Stimulated activated CD4-positive, alpha-beta T cell treated with anti-CD3 and anti-CD28 coated beads, Interleukin-4, amount 100 ng/mL, for 1 hour (primary cell): Measurements from ENCODE around the gene SERPINA12.

Experiments
- DNase-seq: peaks from one replicate; pipeline ENCODE4 v3.0.0-alpha.2; 2020

Gene SERPINA12

DNA sequence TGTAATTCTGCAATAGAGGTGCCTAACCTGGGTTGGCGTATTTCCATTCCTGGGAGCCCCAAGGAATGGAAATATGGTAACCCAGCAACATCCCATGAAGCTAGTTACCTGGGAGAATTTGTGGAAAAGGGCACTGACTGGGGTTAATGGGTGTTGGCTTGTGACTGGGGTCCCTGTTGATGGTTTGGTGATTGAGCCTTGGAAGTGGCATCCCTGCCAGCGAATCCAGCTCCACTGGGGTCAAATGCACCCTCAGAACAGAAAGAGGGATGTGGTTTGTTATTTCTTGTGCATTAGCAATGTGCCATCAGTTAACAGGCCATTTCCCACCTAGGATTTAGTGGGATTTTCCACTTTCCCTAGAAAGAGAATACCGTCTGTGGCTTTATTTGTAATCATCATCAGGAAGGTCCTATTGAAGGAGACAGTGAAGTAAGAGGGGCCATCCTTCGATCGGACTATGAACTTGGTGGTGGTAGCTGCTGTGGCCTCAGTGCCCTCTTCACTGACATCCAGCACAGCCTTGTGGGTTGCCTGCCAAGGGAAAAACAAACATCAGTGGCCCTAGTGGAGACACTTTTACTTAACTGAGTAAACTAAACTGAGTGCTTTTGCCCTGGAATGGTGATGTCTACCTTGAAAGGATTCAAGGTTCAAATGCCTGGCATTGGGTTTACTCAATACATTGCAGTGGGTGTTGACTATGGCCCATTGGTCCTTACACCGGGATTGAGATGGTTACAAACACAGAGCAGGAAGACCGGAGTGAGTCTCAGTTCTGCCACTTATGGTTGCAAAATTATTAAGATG lies 46.3 kb downstream of the SERPINA12 start:
- DNase-seq, result no peak

DNA sequence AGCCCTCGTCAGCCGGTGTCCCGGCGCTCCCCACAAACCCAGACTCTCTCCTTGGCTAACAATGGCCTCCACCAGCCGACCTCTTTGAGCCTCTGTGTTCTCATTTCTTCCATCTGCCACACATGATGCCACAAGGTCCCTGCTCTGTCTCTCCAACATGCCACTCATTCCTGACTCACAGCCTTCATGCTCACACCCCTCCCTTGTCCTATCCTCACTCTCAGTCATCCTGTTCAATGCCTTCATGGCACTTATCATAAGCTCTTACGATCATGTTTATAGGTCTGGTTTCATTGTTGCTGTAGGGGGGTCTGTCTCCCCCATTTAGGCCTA lies 47.1 kb downstream of the SERPINA12 start:
- no peak for DNase-seq

DNA sequence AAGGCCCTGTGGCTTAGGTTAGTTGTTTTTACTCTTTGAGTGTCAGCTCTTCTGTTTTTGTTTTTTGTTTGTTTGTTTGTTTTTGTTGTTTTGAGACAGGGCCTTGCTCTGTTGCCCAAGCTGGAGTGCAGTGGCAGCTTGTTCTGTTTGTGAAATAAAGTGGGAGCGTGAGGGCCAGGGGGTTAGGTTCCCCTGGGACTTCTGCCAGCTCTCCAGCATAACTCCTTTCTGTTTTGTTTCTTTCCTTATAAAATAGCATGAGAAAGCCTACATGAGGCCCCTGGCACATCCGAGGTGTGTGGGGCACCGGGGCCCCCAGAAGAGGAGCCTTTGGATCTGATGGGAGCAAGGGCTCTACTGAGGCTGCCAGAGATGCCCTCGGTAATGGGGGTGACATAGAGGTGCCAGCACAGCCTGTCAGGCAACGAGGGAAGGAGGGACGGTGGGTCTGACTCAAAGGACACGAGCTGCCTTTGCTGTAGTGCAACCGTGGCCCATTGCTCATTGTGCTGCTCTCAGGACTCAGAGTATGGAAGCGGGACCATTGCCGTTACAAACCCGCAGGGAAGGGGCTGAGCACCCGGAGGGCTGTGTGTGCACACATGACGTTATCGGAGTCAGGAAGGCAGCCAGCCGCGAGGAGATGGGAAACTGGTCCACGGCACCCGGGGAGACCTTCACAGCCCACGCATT lies 47.6 kb downstream of the SERPINA12 start:
- no peak for DNase-seq

DNA sequence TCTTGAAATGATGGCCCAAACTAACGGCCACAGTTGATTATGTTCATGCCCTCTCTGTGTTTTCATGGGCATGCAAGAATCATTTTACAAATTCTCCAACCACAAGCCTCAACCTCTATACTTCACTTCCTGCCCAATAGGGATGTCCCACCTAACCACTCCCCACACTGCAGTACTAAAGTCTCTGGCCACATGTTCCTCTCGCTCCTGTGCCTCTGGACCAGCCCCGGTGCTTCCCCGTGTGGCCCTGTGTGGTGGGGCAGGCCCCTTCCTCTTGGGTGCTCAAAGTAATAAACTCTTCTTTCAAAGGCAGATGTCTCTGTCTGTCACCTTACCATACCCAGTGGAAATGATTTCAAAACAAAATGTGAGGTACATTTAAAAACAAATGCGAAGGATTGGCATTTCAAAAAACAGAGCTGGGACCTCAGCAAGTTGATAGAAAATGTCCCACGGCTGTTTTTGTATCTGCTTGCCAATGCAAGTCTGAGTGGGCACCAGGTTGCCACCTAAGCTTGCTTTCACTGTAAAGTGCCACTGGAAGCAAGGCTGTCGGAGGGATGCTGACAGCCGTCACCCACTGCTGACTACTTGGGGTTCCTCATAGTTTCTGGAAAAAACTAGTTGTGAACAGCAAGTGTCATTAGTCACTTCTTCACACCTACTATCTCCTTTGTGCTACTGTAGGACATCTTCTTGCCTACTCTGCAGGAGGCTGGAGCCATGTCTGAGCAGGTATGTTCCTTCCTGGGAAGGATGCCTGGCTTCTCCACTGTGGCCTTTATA lies 48.4 kb downstream of the SERPINA12 start:
- DNase-seq, result no peak

DNA sequence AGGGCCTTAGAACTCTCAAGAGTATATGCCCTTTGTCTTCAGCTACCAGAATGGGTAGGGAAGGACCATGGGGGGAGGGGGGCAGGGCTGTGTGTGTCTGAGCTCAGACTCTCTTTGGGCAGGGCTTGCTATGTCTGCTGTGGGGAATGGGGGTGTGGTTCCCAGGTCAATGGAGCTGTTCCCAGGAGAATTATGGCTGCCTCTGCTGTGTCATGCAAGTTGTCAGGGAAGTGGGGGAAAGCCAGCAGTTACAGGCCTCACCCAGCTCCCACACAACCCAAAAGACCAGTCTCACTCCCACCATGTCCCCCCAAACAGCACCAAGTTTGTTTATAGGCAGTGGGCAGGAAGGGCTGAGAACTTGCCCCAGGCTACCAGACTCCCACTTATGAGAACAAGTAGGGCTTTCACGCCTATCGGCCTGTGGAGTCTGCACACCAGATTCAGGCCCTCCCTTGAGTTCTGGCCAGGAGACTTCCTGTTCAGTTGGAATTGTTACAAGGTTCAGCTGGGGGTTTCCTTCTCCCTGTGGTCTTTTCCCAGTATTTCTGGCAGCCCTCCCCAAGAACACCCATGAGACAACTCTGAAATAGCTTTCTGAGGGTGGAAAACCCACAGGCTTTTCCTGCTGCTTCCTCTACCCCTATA lies 50.6 kb downstream of the SERPINA12 start:
- no peak for DNase-seq

DNA sequence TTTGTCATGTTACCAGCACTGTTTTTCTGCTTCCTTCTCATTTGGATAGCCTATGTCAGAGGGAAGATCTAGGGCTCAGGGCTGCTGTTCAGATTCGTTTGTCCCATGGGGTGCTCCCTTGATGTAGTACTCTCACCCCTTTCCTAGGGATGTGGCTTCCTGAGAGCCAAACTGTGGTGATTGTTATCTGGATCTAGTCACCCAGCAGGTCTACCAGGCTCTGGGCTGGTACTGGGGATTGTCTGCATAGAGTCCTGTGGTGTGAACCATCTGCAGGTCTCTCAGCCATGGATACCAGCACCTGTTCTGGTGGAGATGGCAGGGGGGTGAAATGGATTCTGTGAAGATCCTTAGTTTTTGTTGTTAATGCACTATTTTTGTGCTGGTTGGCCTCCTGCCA lies 51.2 kb downstream of the SERPINA12 start:
- DNase-seq, result no peak

DNA sequence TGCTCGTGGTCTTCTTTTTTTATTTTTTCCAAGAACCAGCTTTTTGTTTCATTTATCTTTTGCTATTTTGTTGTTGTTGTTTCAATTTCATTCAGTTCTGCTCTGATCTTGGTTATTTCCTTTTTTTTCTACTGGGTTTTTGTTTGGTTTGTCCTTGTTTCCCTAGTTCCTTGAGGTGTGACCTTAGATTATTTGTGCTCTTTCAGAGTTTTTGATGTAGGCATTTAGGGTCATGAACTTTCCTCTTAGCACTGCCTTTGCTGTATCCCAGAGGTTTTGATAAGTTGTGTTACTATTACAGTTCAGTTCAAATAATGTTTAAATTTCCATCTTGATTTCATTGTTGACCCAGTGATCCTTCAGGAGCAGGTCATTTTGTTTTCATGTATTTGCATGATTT lies 53.3 kb downstream of the SERPINA12 start:
- no peak for DNase-seq

DNA sequence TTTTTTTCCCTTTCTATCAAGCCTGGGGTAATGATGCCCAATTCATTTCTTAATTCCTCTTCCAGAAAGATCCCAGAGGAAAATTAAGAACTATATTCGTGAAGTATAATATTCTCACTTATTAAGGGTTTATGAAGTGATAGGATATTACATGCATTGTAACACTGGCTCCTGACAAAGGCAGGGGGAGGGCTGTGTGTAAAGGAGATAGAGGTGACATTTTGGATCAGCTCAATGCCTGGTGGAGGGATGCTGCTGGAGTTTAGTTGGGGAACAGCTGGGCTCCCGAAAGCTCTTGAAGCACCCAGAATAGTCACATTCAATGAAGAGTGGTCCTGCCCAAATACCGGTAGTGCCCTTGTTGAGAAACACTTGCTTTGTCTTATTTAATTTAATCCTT lies 57.4 kb downstream of the SERPINA12 start:
- DNase-seq, result no peak

DNA sequence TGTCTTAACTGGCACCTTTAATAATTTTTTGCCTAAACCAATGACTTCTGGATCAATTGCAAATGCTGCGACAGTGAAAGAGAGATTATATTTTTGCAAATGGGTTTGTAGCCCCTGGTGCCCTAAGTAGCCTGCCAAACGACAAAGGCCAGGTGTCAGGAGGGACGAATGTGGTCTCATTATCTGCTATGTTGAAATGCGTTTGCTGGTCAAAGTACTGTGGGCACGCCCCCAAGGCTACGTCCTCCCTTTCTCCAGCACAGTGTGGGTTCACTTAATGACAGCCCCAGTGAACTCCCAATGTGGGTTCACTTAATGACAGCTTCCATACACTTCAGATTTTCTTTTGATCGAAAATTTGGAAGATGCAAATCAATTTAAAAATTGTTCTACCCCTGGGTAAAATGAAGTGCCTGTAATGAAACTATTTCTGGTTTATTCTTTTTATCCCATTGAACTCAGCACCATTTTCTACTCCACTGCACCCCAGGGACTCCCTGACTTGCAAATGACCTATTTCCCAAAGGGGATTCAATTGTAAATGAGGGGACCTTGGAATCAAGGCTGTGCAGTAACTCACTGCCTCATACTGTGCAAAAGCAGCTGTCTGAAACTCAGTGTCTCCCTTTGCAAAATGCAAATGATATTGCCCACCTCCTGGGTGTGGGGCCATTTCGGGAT lies 58.0 kb downstream of the SERPINA12 start:
- no peak for DNase-seq

DNA sequence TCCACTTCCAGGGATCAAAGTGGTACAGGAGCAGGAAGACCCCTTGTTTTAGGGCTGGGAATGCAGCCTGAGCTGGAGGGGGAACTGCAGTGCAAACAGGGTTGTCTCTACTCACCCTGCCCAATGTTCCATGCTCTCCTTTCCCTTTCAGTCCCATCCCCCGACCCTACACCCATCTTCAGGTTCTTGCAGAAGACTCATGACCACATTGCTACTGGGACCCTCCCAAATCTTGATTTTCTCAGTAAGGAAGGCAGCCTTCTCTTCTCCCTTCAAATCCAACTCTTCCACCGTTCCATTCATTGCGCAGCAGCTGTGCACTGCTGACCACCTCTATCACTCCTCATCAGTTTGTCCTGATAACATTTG lies 58.6 kb downstream of the SERPINA12 start:
- DNase-seq, result no peak

DNA sequence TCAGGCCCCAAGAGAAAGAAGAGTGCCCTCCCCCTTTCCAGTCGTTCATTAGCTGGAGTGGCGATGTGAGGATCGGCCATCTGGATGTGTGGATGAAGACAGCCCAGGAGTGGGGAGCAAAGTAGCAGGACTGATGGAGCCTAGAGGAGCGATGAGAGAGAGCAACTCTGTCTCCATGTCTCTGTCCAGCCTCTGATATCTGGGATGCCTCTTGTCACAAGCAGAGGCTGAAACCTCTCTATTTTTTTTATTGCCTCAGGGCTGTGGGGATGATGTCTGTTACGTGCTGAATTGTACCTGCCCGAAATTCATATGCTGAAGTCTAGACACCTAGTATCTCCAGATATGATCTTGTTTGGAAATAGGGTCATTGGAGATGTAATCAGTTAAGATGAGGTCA lies 59.3 kb downstream of the SERPINA12 start:
- no peak for DNase-seq

DNA sequence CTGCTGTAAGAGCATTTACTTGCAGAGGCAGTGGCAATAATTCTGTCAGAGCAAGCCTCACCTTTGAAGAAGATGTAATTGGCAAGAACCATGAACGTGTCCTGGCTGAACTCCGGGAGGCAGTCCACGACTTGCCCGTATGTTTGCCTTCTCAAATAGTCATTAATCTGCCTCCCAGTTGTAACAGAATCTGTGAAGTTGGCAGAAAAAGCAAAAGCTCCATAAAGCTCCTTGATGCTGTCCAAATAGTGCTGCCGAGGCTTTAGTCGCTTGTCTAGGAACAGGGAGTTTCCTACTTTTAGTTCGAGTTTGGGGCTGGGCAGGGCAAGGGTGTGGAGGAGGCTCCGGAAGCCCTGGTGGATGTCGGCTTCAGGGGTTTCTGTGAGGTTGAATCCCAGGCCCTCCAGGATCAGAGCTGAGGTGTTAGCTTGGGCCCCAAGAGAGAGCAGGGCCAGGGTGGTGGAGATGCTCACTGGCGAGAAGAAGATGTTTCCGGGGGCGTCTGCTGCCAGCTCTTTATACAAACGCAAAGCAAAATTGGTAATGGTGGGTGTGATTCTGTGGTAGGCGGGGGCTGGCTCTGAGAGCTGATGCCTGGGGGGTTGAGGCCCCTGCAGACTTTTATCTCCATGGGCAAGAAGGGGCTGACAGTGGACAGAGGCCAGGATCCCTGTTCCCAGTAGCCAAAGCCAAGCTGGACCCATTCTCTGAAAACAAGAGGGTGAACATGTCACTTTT lies 61.0 kb downstream of the SERPINA12 start:
- no peak for DNase-seq

DNA sequence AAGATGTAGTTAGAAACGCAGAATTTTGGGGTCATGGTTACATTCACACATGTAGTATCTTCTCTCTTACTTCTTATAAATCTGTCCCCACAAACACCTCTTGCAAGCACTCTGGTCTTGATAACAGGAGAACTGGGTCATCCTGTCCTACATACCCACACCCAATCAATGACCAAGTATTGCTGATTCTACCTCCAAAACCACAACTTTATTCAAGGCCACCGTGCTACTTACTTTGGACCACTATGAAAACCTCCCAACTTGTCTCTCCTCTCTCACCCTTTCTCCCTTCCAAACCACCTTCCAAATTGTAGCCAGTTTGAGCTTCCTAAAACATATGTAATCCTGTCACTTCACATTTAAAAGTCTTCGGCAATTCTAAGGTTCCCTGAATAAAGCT lies 62.1 kb downstream of the SERPINA12 start:
- no peak for DNase-seq

DNA sequence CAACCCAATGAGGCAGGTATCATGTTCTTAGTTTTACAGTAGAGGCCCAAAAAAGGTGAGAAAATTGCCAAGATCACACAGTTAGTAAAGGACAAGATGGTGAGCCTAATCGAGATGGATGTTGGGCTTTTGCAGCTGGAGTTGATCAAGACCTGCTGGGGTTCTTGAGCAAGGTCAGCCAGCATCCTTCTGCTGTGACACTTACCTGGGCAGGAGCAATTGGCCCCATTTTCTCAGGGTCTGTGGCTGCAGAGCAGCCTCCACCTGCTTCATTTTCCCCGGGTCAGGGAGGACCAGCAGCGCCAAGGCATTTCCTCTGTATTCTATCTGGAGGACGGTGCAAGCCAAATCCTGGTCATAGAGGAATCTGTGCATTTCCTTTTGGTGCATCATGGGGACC lies 63.1 kb downstream of the SERPINA12 start:
- no peak for DNase-seq

DNA sequence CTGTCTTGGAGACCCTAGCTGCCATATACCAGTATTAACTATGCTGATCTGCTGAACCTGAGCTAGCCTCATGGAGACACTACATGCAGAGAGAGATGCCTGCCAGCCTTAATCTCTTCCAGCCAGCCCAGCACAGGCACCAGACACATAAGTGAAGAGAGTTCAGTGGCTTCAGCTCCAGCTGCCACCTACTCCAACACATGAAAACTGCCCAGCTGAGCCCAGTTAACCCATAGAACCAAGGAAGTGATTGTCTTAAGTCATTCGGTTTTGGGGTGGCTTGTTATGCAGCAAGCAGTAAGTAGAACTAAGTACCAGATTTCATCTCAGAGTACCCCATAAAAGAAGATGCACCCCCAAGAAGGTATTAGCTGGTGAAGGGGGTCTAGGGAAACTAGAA lies 64.3 kb downstream of the SERPINA12 start:
- DNase-seq, result no peak

DNA sequence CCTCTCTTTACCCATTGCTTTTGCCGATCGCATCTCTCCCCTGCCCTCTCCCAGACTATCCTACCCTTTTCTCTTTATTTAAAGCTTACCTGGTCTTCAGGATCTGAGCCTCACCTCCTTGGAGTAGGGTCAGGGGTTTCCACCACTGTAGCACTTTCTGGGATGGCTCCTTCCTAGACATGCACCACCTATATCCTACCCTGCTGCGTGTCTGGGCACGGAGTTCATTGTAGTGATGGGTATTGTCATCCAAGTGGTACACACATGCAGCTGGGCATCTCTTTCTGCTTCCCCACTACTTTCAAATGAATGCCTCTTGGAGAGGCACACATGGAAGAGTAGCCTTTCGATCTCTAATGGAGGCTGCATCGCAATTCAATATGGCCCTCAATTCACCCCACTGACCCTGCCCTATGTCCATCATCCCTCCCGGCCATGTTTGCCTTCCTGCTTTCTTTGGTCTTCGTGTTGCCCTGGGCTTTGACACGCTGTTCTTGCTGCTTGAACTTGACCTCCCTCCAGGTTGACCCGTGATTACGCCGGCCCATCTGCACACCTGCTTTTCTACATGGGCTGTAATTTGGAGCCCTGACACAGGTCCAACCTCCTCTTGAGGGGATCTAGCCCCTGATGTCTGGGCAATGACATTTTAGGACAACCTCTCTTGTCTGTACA lies 67.6 kb downstream of the SERPINA12 start:
- DNase-seq, result no peak

DNA sequence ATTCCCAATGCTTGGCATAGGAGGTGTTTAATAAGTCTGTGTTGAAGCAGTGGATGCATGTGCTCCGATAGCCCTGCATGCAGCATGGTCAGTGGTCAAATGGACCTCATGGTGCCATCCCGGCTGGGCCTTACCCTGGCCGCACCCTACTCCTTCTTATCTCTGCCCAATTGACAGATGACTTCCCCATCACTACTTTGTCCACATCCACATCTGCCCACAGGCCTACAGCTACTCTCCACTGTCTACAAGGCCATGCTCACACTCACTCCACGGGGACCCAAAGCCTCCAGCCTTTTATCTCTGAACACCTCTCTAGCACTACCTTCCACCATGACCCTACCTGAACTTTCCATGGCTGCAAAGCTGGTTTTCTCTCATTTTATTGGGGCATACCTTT lies 68.1 kb downstream of the SERPINA12 start:
- no peak for DNase-seq

DNA sequence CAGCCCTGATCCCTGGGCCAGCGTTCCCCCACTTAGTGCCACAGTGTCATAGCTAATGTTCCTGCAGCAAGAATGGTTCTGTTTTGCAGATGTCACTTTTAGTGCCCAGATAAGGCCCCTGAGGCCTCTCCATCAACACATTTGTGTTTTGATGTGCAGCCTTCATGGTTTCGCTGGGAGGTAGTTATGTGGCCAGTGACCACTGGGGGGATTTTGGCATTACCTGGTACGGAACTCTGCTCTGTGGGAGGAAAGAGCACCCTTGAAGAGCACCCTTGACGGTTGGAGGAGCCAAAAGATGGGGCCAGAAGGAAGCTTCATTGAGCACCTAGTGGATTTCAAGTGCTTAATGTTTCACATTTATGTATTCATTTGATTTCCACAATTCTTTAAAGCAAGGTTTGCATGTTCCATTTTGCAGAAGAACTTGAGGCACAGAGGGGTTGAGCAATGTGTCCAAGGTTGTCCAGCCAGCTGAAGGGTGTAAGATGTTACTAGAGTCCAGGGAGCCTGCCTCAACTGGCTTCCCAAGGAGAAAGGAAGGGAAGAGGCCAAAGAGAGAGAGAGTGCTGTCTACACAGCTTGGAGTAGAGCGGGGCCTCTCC lies 69.7 kb downstream of the SERPINA12 start:
- DNase-seq, result no peak
